DMS 273 treated with DMSO at 0.1 percent for 48 hours (cell line): ENCODE measurements around the gene YKT6.
A peak's percentile ranks its signal among the peaks of the same experiment; 100 is the strongest.
"Not testable (repeated sequence)": the region's sequence is repeated elsewhere in the genome, so short reads cannot be mapped to it uniquely, and the experiment has no call there.

Experiments used
- DNase-seq: peaks from one replicate; lab custom pipeline; 2025; lab: John Stamatoyannopoulos, UW

The YKT6 gene

DNA sequence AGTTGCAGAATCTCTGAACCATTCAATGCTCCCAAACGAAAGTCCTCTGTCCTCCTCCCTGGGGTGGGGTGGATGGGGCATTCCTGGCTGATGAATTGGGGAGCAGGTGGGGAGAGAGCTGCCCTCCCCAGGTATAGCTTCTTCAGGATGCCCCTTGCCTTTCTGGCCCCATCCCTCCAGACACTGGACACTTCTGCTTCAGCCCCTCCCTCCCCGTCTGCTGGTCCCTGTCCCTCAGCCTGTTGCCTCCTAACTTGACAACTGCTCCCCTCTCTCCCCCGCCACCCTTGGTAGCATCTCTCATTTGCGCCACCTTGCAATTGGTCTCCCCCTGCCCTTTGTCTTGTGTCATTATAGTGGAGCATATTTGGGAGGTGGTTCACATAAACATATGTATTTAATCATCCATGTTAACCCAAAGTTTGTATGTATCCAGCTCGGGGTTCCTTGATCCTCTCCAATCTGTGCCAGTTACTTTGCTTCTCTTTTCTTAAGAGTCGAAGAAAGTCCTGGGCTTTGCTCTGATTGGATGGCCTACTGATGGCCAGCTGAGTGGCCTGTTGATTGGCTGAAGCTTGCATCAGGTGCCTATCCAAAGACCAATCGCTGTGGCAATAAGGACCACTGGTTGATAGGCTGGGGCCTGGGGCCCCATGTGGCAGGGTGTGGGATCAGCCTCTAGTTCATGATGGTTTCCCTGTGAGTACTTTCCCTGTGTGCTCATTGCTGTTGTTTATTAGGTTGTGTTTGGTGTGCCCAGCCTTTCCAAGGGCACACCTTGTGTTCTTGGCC lies 7.6 kb upstream of the YKT6 start:
- no peak for DNase-seq

DNA sequence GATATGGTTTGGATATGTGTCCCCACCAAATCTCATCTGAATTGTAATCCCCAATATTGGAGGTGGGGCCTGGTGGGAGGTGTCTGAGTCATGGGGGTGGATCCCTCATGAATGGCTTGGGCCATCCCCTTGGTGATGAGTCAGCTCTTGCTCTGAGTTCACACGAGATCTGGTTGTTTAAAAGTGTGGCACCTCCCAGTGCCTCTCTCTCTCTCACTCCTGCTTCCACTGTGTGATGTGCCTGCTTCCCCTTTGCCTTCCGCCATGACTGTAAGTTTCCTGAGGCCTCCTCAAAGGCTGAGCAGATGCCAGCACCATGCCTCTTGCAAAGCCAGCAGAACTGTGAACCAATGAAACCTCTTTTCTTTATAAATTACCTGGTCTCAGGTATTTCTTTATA lies 6.7 kb upstream of the YKT6 start:
- no peak for DNase-seq

DNA sequence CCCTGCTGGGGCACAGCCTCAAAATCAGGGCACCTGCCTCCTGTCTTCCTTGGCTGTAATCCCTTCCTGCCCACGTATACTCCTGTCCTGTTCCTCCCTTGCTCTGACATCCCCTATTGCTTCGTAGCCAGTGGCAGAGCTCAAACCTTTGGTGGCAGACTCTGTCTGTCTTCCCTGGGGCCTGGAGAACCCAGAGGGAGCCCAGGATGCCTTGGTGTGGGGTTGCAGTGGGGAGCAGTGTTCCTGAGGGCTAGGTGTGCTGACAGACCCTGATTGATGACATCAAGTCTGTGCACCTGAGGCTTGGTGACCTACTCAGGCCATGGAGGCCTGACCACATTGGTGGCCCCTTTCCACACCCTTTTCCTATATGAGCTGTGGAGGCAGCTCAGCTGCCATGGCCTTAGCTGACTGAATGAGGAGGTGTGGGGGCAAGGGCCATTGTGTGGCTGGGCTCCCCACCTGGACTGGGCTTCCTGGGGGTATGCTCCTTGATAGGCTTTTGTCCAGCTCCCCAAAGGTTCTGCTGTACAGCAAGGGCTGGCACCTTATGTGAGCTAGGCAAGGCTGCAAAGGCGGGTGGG lies 6.1 kb upstream of the YKT6 start:
- no peak for DNase-seq

DNA sequence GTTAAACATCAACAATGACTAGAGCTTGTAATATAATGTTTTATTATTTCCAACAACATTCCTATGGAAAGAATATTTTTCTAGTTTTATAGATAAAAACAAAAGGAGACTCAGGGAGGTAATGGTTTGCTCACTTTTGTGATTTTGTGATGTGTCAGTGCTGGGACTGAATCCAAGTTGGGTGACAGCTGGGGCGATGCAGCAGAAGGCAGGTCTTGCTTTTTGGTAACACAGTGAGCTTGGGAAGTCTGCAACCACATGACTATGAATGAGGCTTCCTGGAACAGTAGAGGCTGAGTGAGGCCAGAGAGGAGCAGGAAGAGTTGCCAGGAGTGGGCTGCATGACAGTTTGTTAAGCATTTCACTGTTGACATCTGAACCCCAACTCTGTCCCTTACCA lies 4.9 kb upstream of the YKT6 start:
- peak; percentile 78 for DNase-seq

DNA sequence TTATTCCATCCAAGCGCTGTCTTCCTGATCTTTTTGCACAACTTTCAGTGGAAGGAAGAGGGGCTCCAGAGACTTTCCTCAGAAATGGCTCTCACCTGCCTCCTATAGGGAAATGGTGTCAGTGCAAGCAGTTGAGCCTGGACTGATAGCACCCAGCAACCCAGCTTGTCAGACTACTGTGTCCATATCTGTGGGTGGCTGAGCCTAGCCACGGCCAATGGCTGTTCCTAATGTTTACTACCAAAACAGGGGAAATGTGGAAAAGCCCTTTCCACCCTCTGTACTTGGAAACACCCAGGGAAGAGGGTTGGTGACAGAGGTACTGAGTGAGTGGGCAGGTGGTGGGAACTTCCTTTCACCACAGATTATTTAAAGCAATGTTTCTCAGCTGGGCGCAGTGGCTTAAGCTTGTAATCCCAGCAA lies 4.3 kb upstream of the YKT6 start:
- DNase-seq = peak; percentile 42

DNA sequence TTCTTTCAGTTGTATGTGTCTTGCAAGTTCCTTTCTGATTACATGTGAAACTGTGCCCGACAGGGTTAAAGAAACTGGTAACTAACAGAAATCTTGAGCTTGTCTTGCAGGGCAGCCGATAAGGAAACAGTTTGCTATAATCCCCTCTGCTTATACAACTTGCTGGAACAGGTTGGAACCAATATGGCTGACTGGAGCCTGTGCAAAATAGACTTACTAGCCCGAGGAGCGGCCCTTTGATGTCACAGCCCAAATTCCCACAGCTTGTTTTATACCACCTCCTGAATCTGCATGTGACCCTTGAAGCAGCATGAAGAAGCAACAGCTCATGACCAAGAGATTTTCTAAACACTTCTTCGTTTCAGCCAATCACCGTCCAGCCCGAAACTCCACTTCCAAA lies 3.3 kb upstream of the YKT6 start:
- DNase-seq = no peak

DNA sequence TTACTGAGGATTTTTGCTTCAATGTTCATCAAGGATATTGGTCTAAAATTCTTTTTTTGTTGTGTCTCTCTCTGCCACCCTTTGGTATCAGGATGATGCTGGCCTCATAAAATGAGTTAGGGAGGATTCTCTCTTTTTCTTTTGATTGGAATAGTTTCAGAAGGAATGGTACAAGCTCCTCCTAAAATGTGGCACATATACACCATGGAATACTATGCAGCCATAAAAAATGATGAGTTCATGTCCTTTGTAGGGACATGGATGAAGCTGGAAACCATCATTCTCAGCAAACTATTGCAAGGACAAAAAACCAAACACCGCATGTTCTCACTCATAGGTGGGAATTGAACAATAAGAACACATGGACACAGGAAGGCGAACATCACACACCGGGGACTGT lies 615 bp upstream of the YKT6 start:
- not testable (repeated sequence) for DNase-seq

DNA sequence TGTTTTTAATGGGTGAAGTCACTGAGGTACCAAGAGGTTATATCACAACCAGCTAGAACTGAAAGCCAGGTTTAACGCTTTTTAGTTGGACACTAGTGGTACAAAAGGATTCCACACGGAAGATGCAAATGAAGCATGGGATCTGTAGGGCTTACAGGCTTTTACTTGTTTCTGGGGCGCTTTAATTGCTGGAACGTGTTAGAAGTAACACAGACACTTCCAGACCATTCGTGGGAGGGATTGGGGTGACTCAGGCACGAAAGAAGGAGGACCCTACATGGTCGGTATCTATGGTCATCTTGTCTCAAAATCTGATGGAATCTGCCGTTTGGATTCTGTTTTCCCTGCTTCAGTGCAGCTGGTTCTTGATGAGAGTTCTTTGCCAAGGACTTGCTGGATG lies 1.0 kb downstream of the YKT6 start:
- DNase-seq = no peak

DNA sequence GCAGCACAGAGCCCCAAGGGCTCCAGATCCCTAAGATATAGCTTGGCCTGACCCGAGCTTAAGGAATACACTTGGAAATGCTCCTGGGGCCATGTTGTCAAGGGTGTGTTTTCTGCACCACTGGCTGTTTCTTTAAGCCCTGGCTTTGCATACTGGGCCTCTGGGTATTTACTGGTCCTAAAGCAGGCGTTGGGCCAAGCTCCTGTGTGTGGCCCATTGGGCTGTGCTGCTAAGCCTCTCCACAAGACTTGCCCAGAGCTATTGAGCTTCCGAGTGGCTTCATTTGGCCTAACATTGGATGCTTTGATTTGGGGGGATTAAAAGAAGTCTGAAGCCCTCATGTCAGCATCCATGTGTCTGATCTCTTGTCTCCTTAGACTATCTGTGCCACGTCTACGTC lies 5.2 kb downstream of the YKT6 start:
- DNase-seq = no peak

DNA sequence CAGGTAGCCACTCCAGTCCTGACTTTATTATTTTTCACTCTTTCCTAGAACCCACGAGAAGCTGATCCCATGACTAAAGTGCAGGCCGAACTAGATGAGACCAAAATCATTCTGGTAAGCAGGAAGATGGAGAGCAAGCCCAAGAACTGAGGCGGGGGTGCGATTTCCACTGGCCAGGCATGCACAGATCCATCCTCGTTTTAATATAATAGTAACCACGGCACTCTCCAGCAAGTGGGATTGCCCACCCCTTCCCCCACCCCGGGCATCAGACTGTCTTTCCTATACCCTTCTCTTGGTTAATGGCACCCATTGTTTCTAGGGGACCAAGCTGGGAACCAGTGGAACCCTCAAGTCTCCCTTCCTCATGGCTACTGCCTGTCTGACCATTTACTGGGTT lies 7.3 kb downstream of the YKT6 start:
- no peak for DNase-seq

DNA sequence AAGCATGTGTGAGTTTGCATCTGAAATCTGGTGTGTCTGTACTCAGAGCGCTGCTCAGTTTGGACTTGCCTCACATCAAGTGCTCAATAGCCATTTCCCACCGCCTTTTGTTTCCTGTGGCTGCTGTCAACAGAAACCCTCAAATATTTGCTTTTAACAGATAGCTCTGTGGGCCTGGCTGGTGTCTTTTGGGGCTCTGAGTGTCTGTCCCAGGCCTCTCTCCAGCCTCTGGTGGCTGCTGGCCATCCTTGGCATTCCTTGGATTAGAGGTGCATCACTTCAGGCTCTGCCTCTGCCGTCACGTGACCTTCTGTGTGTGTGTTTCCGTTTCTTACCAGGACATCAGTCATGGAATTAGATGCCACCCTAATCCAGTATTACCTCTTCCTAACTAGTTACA lies 9.3 kb downstream of the YKT6 start:
- DNase-seq = no peak

DNA sequence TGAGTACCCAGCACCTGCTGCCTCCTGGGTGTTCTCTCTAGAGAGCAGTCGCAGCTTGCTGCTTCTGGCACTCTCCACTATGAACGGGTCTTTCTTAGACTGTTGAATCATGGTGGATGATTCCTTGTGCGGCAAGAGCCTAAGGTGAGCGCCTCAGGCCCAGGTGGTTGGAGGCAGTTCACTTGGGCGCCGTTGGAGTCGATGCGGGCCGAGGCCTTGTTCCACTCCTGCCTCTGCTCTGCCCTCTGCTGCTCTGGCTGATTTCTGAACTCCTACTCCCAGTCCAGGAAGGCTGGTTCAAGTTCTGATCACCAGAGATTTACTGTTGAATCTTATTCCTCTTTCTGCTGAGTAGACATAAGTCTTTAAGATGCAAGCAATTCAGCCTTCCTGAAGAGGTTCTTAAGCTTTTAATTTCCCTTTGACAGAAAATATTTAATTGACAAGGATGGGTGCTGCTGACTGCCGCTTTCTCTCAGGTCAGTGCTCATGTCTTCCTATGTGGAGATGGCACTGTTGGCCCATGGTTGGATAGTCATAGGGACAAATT lies 10.4 kb downstream of the YKT6 start:
- no peak for DNase-seq

DNA sequence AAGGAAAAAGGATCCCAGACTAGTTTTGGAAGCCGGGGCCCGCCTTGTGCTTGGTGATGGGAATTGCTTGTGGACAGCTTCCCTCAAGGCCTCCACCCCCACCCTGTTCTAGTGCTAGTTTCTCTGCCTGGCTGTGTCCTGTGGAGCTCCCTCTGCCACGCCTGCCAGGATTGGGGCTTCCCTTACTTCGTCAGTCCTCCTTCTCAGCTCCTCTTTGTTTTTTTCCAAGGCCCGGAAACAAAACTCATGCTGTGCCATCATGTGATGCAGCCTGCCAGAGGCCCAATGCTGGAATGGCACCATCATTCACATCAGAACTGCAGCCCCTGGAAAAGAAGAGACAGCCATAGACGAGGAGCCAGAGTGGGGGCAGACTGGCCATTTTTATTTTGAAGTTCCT lies 11.2 kb downstream of the YKT6 start:
- no peak for DNase-seq

DNA sequence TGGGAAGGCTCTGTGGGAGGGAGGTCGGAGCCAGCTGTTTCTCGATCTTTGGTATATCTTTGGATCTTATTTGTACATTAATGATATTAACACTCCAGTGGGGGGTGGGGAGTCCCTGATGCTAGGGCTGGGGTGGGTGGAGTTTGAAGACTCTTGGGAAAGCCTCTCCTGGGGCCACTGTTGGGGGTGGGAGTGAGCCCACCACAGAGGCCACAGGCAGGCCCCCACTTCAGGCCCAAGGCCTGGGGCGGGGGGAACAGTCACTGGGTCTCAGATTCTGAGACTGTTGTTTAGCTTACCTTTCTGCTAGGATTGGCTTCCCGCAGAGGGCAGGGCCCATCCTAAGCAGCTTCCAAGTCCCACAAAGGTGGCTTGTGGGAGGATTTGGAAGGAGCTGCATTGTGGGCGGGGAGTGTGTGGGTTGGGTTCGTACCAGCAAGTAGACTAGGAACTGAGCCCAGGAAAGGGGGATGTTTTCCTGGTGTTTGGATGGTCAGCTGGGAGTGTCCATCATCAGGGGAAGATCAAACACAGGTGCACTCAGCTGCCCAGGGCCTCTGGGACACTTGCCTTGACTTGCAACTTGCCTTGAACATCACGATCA lies 11.9 kb downstream of the YKT6 start:
- DNase-seq = no peak

DNA sequence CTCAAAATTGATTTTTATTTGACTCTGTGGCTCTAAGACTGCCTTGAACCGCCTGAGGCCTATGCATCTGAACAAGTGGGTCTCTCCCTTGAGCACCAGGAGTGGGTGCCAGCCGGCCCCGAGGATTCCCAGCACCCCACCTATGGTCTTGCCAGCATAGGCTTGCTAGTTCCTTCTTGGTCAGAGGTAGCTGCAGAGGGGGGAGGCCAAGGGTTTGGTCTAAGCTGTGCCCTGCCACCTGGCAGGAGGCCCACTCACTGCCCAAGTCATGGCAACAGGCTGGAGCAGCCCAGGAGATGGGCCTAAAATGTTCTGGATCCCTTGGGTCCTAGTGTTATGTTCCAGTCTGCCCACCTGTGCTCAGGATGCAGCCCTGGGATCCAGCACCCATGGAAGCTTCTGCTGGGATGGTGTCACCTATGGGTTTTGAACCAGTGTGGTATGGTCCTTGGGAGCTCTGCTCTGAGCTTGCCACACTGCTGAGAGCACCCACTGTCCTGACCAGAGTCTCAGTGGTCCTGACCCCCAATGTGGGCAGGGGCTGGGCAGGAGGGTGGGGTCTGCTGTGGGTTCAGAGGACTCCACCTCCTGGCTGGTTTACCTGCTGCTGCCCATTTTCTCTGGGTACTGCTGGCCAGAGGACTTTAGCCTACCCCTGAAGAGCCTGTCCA lies 12.6 kb downstream of the YKT6 start:
- no peak for DNase-seq

DNA sequence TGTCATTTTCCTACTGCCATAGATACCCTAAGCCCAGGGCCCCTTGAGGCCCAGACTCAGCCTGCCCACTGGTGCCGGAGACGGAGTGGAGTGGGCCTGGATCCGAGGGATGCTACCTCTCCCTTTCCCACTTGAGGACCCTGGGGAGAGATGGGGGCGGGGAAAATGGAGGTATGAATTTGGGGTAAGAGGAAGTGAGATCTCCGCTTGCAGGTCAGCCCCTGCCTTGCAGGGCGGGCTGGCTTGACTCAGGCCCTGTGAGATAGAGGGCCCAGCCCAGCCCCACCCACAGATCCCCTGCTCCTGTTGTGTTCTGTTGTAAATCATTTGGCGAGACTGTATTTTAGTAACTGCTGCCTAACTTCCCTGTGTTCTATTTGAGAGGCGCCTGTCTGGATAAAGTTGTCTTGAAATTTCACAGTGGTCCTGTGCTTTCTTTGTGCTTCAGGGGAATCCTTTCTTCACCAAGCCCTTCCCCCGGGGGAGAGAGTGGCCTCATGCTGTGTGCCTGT lies 13.2 kb downstream of the YKT6 start:
- no peak for DNase-seq

DNA sequence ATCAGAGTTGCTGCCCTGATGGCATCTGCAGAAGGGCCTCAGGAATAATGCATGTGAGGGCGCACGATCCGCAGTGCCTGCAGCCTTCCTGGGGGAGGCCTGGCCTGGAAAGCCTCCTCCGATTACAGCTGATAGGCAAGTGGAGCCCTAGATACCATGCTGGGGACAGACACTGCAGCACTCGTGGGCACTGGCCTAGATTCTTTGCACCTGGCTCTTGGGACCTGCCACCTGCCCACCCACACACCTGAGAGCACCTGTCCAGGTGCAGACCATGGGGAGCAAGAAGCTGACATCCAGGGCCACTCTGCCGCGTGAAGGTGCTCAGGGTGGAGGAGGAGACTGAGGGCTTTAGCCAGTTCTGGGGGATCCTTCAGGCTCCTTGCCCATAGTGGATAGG lies 14.8 kb downstream of the YKT6 start:
- DNase-seq = no peak

DNA sequence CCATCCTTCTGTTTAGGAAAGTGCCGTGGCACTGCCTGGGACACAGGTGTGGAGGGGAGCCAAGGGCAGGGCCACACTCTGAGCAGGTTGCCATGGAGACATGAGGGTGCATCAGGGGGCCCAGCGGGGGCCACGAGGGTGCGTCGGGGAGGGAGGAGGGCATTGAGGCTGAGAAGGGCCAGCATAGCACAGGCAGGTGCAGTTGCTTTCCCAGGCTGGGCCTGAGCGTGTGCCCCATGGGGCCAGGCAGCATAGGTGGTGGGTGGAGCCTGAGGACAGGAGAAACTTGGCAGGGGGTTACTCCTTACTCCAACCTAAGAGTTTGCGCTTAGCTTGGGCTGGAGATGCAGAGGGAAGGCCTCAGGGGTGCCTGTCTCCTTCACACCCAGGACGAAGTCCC lies 15.2 kb downstream of the YKT6 start:
- DNase-seq = no peak

DNA sequence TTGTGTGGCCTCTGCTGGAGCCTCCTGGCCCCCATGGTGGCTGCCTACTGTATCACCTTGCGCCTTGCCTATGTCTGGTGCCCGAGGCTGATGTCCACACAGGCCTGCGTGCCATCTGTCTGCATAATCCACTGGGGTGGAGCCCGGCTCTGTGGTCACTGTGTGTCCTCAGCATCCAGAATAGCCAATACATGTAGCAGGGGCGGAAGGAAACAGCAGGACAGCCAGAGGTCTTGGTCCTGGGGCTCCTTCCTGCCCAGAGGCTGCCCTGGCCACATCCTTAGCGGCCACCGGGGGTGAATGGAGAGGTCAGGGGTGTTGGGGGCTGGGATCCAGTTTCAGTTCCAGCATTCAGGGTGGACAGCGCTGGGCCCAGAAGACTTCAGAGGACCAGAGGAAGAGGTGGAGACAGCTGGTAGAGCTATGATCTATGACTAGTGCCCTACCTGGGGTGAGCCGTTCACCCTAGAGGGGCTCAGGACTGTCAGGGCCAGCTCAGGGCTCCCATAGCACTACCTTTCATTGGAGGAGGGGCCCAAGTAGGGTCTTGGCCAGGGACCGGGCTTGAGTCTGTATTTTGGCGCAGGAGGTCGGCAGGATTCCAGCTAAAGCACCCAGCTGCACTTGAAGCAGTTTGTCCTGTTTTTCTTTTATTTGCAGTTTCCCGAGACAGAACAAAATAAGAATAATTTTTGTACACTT lies 15.9 kb downstream of the YKT6 start:
- DNase-seq = no peak

DNA sequence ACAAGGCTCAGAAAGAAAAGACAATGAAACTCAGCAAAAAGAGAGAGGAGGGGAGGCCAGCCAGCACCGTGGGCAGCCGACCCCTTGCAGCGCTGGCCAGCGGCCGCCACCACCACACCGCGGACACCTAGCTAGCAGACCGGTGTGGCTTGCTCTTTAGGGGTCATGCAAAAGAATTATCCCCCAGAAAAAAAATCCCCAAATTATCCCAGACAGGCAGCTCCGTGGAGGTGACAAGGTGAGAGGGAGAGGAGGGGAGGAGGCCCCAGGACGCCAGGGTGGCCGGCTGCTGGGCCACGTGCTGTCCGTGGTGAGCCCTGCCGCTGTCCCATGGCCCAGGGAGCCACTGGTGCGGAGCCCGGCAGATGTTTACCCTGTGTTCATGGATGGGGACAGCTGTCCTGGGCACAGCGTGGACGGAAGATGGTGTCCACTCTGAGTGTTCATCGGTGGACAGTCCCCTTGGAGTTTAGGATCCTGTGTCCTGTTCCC lies 16.5 kb downstream of the YKT6 start:
- DNase-seq = no peak

DNA sequence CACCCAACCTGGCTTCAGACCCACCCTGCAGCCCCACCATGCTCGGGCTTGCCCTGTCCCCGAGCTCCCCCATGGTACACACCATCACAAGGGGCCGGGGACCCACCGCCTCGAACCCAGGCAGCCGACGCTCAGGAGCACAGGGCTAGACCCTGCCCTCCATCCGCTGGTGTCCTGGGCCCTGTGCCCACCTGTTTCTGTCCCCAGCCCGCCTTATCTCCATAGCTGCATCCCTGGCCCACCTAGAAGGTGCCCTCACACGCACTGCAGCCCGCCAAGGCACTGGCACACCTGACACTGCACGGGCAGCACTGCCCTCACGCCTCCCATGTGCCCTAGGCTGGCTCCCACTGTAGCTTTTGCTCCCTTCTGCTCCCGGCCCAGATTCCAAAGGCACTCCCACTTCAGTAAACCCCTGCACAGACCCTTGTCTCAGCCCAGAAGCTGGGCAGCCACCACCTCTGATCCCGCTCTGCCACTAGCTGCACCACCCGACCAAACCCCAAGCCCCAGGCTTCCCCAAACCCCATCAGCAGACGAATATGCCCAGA lies 17.1 kb downstream of the YKT6 start:
- DNase-seq = no peak
